ENCODE data around the gene PRKG1.

GRCh38 chr10:51100221-51100620 lies 25.9 kb downstream of the PRKG1 start:
- TF ChIP-seq CTCF (IDR thresholded peaks at IDR 0.05): no peak
- no peak for TF ChIP-seq E2F4 (CRISPR knock-in tag; IDR thresholded peaks at IDR 0.05; ENCODE audit: borderline replicate concordance, low read depth)
- TF ChIP-seq ERG (CRISPR knock-in tag; IDR thresholded peaks at IDR 0.05): no peak
- no peak for TF ChIP-seq AFF4 (CRISPR knock-in tag; IDR thresholded peaks at IDR 0.05; ENCODE audit: borderline replicate concordance)
- no peak for TF ChIP-seq PREB (CRISPR knock-in tag; IDR thresholded peaks at IDR 0.05; ENCODE audit: borderline replicate concordance)
- TF ChIP-seq TEAD4 (CRISPR knock-in tag; IDR thresholded peaks at IDR 0.05): no peak
- no peak for TF ChIP-seq KAT7 (CRISPR knock-in tag; IDR thresholded peaks at IDR 0.05; ENCODE audit: borderline replicate concordance)
- TF ChIP-seq GABPB1 (CRISPR knock-in tag; IDR thresholded peaks at IDR 0.05): no peak
- TF ChIP-seq FOXJ3 (CRISPR knock-in tag; IDR thresholded peaks at IDR 0.05; ENCODE audit: borderline replicate concordance): no peak

Measured in WTC11 (cell line).